Measurements from ENCODE around the gene N4BP2.
A peak's percentile ranks its signal among the peaks of the same experiment; 100 is the strongest.

Gene N4BP2

GRCh38 chr4:40196272-40196671, 139.6 kb downstream of the N4BP2 start:
- no peak for DNase-seq (ENCODE audit: insufficient read length, low spot score)
- no peak for TF ChIP-seq CTCF (IDR thresholded peaks at IDR 0.05; ENCODE audit: insufficient read depth, missing control alignments)
- FAIRE-seq: no peak

DNA sequence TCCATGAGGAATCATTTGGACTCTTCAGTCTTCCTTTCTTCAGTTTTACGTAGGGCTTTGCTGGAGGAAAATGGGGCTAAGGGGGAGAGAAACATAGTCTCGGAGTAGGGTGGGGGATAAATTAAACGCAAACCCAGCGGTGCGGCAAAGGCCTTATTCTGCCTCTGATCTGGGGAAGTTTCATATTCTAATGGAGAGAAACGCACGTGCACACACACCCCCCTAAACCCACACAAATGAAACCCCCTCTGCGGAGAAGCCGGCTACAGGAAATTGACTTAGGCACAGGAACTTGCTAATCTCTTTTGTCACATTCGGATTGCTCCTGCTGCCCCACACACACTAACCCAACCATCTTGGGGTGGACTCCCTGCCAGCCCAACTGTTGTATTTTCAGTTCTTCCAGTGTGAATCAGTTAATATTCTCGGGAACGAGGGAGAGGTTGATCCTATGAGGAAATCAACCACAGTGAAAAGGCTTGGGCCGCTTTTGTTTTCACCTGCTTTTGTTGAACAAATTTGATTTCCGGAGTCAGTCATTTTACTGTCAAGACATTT, 140.2 kb downstream of the N4BP2 start, which contains the start of gene RHOH:
TSS of gene RHOH (plus strand) at position 308 of the 558 bp plus-strand sequence. CDS start 46,356 bp downstream, outside the sequence.
- no peak for TF ChIP-seq CTCF (IDR thresholded peaks at IDR 0.05; ENCODE audit: insufficient read depth, missing control alignments)
- DNase-seq (ENCODE audit: insufficient read length, low spot score): no peak
- FAIRE-seq: no peak

DNA sequence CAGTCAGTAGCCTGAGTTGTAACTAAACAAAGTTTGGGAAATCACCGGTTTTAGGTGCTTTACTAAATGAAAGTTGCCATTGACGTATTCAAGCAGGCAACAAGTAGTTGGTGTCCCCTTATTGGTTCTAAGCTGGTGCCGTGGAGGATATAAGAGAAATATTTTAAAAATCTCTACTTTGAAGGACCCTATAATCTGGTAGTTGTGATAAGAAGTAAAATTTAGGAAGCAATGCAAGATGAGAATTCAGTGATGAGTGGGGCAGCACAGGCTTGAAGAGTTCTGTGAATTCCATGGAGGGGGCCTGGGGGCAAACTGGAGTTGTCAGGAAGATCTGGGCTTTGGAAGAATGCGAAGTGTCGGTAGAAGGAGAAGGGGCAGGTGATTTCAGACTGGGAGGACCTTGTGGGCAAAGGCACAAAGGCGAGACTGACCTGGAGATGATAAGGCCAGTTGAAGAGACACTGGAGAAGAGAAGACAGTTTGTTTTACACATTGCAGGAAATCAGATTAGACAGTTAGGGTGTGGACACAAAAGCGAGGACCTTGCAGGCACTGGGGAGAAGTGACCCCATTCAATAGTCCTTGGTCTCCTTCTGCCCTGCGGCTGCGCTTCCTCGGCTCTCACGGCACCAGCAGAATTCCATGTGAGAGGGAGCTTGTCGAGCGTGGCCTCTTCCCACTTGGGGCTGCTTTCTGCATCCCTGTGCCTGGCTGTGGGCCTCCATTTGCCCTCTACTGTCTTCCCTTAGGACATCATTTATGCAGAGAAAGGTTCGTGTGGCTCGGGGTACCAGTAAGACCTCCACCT, 141.4 kb downstream of the N4BP2 start:
- DNase-seq (ENCODE audit: insufficient read length, low spot score) (no peak), FAIRE-seq (no peak)
- TF ChIP-seq CTCF (IDR thresholded peaks at IDR 0.05; ENCODE audit: insufficient read depth, missing control alignments): no peak

DNA sequence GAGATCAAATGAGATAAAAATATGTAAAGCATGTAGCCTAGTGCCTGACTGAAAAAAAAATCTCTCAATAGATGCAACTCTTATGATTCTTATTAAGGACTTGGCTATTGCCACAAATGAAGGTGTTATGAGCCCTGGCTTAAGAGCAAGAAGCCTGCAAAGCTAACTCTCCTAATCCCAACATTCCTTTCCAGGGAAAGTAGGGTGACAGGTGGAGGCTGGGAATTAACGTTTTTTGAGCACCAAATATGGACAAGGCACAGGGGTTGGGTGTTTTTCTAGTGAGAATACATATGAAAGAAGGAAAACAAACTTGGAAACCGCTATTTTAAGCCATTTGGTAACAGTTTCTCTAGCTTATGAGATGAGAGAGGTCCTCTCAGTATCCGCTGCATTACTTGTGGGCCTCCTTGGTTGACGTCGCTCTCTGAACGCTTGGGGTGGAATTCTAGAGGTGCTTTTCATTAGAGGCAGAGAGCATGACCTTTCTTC, 142.6 kb downstream of the N4BP2 start:
- no peak for DNase-seq (ENCODE audit: insufficient read length, low spot score)
- no peak for TF ChIP-seq CTCF (IDR thresholded peaks at IDR 0.05; ENCODE audit: insufficient read depth, missing control alignments)
- FAIRE-seq: peak; percentile 74

- FAIRE-seq: no peak
- DNase-seq (ENCODE audit: insufficient read length, low spot score): no peak
- TF ChIP-seq CTCF (IDR thresholded peaks at IDR 0.05; ENCODE audit: insufficient read depth, missing control alignments): no peak
Measured at GRCh38 chr4:40199999-40200874, 143.6 kb downstream of the N4BP2 start.

DNA sequence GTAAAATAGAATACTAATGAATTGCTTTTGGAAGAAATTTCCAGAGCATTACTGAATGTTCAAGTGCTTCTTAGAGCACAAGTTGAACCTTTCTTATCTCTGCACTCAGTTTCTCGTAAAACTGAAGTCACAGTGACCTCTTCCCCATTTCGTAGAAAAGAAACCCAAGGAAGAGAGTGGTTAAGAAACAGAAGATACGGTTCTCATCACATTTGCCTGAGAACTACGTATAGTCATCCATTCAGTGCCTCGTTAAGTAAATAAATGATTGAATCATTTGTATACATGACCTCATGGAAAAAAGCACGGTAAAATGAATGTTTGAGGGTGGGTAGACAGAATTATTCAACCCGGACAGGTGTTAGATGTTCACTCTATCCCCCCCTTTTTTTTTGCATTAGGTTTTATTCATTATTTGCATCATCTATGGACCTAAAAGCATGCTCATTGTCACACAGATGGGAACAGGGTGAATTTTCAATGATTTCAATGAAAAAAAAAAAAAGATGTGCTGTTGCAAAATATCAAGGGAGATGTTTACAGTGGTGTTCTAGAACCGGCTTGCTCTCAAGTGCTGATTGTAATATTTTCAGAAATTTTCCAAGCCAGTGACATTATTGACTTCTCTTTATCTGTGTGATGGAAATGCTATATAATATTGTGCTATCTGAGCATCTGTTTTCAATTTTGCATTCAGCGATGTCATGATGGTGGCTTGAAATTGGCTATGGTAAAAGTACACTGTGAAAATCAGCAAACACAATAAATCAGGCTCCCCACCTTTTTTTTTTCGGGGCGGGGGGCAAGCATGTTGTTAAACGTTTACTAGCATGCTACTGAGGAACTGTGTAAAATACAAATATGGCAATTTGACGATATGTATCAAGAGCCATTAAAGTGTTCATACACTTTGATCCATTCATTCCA, 144.5 kb downstream of the N4BP2 start:
- DNase-seq (ENCODE audit: insufficient read length, low spot score) (no peak), FAIRE-seq (no peak)
- TF ChIP-seq CTCF (IDR thresholded peaks at IDR 0.05; ENCODE audit: insufficient read depth, missing control alignments): no peak

Measured in D721Med (cell line).